NCI-H2171 (cell line): Measurements from ENCODE around the gene RNF26.
A peak's percentile ranks its signal among the peaks of the same experiment; 100 is the strongest.
"Not testable (repeated sequence)": the region's sequence is repeated elsewhere in the genome, so short reads cannot be mapped to it uniquely, and the experiment has no call there.

ENCODE experiments used
- DNase-seq: peaks from one replicate; lab custom pipeline; 2025; lab: John Stamatoyannopoulos, UW

The RNF26 gene

DNA sequence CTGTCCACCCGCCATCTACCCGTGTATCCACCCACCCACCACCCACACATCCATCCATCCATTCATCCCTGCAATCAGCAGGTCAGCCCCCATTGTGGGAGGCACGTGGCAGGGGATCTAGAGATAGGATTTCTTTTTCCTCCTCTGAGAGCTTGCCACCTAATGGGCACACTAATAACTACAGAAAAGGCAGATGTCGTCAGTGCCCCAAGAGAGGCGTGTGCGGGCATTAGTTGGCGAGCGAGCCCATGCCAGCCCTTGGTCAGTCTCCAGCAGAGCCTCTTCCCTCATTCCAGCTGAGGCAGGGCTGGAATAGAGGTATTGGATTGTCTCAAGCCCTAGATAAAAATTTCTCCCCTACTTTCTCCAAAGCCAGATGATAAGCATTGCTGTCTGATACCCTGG lies 37.5 kb downstream of the RNF26 start:
- DNase-seq = no peak

GRCh38 chr11:119372260-119373058 lies 38.1 kb downstream of the RNF26 start:
- DNase-seq = no peak

DNA sequence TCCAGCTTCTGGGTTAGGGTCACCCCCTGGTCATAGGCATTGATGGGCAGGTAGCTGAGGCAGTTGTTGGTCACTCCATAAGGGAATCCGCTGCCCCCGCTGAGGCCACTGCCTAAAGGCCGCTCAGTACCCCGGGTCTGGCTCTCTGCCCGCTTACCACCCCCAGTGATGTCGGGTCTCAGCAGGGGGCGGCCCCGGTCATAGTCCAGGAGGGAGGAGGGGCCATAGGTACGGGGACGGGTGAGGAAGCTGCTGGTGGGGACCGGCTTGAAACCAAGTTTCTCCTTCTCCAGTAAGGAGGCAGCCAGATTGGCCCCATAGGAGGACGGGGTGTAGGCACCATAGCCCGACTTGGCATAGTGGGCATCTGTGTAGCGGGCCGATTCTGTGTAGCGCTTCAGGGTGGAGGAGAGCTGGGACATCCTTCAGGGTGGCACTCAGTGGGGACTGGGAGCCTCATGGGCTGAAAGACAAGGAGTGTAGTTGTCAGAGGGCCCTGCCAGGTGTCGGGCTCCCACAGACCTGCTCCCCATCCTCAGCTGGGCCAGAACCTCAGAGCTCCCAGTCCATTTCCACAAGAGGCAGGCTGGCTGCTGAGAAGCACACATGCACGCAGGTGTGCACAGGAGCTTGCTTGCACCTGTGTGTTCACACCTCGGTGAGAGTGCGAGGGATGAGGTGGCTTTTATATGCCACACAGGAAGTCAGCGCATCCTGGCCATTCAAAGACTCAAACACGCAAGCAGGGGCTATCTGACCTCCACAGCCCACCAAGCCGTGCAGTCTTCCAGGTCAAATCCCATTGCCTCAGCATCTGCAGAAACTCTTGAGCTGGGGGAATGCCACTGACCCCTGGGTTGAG lies 39.0 kb downstream of the RNF26 start:
- DNase-seq = no peak

GRCh38 chr11:119373921-119374631 lies 39.7 kb downstream of the RNF26 start:
- DNase-seq = no peak

DNA sequence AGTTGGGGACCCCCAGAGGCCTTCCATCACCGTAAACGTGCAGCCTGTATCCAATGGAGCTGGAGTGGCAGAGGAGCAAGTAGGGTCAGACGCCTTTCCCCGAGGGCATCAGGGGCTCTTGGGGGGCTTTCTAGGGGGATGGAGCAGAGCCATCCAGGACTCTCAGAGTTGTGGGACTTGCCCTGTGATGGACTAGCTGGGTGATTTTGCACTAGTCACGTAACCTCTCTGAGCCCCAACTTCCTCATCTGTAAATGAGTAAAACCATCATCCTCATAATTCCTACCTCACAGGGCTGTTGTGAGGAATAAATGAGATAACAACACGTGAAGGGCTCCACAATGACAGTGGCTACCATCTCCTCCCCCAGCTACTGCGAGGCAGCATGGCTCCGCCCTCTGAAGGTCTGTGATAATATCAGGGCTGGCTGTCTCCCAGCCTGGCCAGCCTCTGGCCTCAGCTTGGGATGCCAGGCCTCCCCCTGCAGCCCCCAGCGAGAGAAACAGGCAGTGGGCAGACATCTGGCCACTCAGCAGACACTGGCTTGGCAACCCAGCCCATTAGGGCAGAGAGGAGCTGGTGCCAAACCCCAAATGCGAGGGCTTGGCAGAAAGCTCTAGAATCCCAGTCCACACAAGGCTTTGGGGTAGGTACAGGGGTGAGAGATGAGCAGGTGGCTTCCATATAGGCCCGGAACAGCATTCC lies 40.5 kb downstream of the RNF26 start:
- no peak for DNase-seq

DNA sequence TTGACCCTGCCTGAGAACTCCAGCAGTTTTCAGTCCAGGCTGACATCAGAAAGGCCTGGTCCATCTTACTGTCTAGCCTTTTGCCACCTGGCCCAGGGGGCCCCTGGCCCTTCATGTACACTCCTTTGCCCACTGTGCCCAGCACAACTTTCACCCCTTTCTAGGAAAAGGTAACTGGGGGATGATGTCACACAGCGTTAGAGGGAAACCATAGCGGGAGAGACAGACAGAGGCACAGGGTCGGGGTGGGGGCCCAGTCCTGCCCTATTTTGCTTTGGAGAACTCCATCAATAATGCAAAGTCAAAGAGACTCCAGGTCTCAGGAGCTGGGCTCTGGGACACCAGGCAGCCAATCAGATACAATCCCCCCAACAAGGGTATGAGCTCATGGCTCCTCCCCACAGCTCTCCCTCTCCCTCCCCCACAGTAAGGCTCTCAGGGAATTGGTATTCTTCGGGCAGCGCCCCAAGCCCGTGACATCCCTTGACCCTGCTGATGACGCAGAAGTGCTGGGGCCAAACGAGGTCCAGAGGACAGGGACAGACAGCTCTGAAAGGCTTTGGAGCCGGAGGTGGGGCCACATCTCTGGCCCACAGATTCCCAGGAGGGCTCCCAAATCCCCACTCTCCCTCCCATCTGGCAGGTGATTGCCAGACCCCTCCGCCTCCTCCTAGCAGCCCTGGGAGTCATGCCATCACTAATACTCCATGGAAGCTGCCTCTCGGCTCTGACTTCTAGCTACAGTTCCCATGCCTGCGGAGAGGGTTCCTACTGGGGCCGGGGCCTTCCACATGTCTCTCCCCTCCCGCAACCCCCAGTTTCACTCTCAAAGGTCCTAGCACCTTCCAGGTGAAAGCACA lies 41.2 kb downstream of the RNF26 start:
- DNase-seq = no peak

GRCh38 chr11:119376197-119376847 lies 42.0 kb downstream of the RNF26 start:
- DNase-seq = no peak

DNA sequence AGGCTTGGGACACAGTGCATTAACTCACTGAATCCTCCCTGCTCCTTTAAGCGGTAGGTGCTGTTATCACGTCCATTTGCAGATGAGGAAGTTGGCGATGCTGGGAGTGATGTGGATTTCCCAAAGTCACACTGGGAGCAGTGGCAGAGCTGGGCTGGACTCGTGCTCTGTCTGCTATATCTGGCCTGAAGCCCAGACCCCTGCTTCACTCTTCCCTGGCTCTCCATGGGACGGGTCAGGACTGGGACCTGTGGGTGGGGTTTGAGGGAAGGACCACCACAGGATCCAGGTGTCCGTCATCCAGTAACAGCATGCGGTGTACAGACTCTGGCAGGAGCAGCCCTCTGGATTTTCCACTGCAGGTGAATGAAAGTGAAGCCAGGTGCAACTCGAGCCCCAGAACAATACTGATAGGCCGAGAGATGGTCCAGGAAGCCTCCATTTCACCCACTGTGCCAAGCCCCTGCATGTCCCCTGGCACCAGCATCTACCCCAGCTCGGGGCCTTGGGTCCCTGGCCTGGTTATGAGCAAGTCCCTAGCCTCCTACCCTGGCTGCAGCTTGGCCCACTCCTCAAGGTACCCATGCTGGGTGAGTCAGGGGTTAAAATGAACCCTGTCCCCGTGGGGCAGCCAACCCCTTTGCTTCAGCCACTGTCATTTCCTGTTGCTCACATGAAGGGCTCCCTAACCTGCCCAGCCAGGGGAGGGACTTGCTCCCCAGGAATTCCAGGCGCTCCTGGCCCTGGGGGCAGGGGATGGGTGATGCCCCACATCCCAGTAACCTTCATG lies 43.0 kb downstream of the RNF26 start:
- no peak for DNase-seq

DNA sequence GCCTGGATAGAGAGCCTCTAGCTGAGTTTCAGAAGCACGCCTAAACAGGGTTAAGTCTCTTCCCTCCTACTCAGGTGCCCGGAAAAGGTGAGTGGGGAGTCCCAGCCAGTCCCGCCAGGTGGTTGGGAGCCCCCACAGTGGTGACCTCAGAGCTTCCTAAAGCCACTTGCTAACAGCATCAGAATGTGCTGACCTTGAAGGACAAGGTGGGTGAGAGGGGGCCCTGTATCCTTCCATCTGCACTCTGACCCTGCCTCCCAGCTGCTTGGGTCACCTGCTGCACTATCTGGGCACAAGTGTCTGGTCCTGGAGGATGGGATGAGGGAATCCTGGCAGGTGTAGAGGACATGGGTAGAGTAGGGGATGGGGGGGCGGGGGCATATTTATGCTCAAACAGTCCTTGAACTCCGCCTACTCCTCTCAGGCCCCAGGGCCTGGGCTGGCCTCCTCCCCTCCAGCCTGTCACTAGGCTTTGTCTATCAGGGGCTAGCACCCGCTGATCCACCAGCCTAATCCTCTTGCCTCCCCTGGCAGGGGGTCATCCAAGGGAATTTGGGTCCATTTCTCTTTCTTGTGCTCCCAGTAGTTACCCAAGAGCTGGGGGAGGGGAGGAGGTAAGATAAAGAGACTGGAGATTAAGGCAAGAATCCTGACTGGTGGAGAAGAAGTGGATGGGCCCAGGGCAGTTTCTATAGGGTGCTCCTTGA lies 43.8 kb downstream of the RNF26 start:
- no peak for DNase-seq

DNA sequence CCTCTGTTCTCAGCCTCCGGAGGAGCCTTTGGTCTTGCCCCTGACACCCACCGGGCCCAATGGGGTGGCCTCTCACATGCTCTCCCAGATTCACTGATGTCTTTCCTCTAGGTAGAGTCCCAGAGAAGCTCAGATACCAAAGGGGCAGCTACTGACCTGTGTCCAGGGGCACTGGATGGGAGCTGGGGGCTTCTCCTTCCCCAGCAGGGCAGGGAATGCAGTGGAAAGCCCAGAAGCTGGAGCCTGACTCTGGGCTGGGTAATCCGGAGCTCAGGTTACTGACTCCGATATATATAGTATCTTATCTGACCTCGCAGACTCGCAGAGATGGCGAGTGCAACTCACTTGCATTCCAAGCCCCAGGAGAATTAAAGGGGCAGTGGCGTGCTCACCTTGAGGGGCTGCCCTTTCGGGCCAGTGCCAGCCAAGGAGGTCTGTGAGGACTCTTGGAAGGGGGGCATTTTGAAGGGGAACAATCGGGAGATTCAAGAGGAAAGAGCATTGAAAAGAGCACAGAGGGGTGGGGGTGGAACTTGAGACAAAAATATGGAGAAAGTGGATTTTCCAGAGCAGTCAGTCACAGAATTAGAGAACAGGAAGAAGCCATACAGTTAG lies 44.6 kb downstream of the RNF26 start:
- no peak for DNase-seq

GRCh38 chr11:119380160-119380826 lies 46.0 kb downstream of the RNF26 start:
- DNase-seq = no peak

- DNase-seq = no peak
These were observed 46.5 kb downstream of the RNF26 start for GRCh38 chr11:119380827-119381180.

DNA sequence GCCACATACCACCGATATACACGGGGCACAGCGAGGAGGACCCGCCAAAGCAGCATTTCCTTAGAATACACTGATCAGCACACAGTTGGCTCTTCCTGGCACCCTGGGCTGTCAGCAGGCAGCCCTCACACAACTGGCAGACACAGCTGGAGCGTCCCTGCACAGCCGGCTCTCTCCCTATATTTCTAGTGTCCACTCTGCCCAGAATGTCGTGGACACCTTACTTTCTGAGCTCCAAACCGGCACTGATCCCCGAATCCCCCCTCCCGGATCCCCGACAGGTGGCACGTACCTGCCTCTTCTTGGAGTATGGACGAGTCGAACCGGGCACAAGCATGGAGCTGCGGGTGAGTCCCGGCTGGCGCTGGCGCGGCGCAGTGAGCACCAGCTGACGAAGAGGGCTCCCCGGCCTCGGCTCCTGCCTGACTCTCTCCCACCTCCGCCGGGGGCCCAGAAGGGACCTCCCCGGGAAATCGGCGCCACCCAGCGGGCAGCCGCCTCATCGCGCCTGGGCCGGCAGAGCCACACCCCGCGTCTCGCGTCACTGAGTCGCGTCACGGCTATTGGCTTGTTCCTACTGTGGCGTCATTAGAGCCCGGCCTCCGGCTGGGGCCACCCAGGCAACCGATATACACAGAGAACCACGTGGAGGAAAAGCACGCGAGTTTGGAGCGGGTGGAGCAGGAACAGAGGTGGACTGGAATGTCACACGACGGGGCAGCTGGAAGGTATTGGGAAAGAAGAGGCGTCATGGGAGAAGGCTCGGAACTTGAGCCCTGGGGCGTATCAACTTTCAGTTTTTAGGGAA lies 47.1 kb downstream of the RNF26 start, which contains the start of gene USP2:
USP2 (minus strand) TSS at position 510 of the 808 bp plus-strand sequence. CDS start 8,210 bp downstream, outside the sequence.
- peak; percentile 79 for DNase-seq

- no peak for DNase-seq
These were observed 47.8 kb downstream of the RNF26 start for GRCh38 chr11:119382101-119382500.

GRCh38 chr11:119382513-119382912 lies 48.2 kb downstream of the RNF26 start:
- not testable (repeated sequence) for DNase-seq

DNA sequence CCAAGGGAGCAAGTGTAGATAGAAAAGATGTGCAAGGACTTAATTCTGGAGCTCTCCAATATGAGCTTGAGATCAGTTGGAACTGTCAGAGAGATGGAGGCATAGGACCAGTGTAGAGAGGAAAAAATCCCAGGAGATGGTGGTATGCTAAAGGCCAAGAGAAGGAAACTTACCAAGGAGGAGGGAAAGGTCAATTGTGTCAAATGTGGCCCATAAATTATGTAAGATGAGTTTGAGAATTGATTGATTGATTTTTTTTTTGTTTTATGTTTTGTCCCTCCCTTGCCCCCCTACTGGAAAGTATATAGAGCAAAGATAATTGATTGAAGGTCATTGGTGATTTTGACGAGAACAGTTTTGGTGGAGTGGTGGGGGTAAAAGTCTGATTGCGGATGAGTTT lies 50.0 kb downstream of the RNF26 start:
- no peak for DNase-seq
